ENCODE data around the gene PPP1R26. TPM values are rescaled to one million over a fixed set of nuclear protein-coding genes. Genes with fewer than 3 reads are reported as not detected.

Gene PPP1R26
- polyA plus RNA-seq, 2 donors, result 4.7 to 6.4 TPM

- peaks cover 6 to 10% of the 10 kb centered on the region in 2 donors for H3K4me1 ChIP-seq (ENCODE audit: control insufficient read depth in 2 of 2, insufficient read depth in 2 of 2, low read length in 1 of 2)
- H3K27ac ChIP-seq (ENCODE audit: low read depth in 2 of 2, low read length in 1 of 2), result no peak overlapping the region
Measured at GRCh38 chr9:135502168-135502872, 22.7 kb downstream of the PPP1R26 start.

GRCh38 chr9:135502873-135503321 lies 23.3 kb downstream of the PPP1R26 start:
- Histone ChIP-seq H3K27me3 (ENCODE audit: control insufficient read depth in 1 of 2, insufficient read depth in 2 of 2, low read length in 2 of 2) (no peaks in the 10 kb centered on the region), H3K4me1 (ENCODE audit: control insufficient read depth in 2 of 2, insufficient read depth in 2 of 2, low read length in 1 of 2) (peaks cover 6 to 10% of the 10 kb centered on the region in 2 donors), H3K9me3 (ENCODE audit: control insufficient read depth in 2 of 2, insufficient read depth in 1 of 2, low read depth in 1 of 2, low read length in 1 of 2) (no peaks in the 10 kb centered on the region), H3K4me3 (ENCODE audit: low read depth in 1 of 2, low read length in 2 of 2) (no peak overlapping the region), H3K36me3 (ENCODE audit: control insufficient read depth in 2 of 2, insufficient read depth in 2 of 2, low read length in 1 of 2) (peaks cover 6 to 23% of the 10 kb centered on the region in 2 donors), H3K27ac (ENCODE audit: low read depth in 2 of 2, low read length in 1 of 2) (no peak overlapping the region)
- WGBS, 2 donors, result 90 to 92% methylated on average over 16 of the region's 16 CpGs

More at GRCh38 chr9:135502168-135502872, 22.7 kb downstream of the PPP1R26 start:
- no peaks in the 10 kb centered on the region for H3K27me3 ChIP-seq (ENCODE audit: control insufficient read depth in 1 of 2, insufficient read depth in 2 of 2, low read length in 2 of 2)
- H3K4me3 ChIP-seq (ENCODE audit: low read depth in 1 of 2, low read length in 2 of 2), result no peak overlapping the region
- H3K9me3 ChIP-seq (ENCODE audit: control insufficient read depth in 2 of 2, insufficient read depth in 1 of 2, low read depth in 1 of 2, low read length in 1 of 2), result no peaks in the 10 kb centered on the region
- WGBS, 2 donors, result 86 to 90% methylated on average over 15 of the region's 15 CpGs
- peaks cover 6 to 23% of the 10 kb centered on the region in 2 donors for H3K36me3 ChIP-seq (ENCODE audit: control insufficient read depth in 2 of 2, insufficient read depth in 2 of 2, low read length in 1 of 2)

GRCh38 chr9:135503371-135504261 lies 24.0 kb downstream of the PPP1R26 start:
- peaks cover 0 to under 1% of the 10 kb centered on the region in 2 donors for H3K9me3 ChIP-seq (ENCODE audit: control insufficient read depth in 2 of 2, insufficient read depth in 1 of 2, low read depth in 1 of 2, low read length in 1 of 2)
- 90 to 91% methylated on average over 41 of the region's 41 CpGs for WGBS, 2 donors
- H3K4me1 ChIP-seq (ENCODE audit: control insufficient read depth in 2 of 2, insufficient read depth in 2 of 2, low read length in 1 of 2), result peaks cover 6 to 10% of the 10 kb centered on the region in 2 donors
- H3K27ac ChIP-seq (ENCODE audit: low read depth in 2 of 2, low read length in 1 of 2), result no peak overlapping the region
- H3K4me3 ChIP-seq (ENCODE audit: low read depth in 1 of 2, low read length in 2 of 2), result no peak overlapping the region
- H3K36me3 ChIP-seq (ENCODE audit: control insufficient read depth in 2 of 2, insufficient read depth in 2 of 2, low read length in 1 of 2), result peaks cover 6 to 23% of the 10 kb centered on the region in 2 donors
- no peaks in the 10 kb centered on the region for H3K27me3 ChIP-seq (ENCODE audit: control insufficient read depth in 1 of 2, insufficient read depth in 2 of 2, low read length in 2 of 2)

GRCh38 chr9:135504262-135505243 lies 25.0 kb downstream of the PPP1R26 start:
- 66 to 68% methylated on average over 21 of the region's 21 CpGs for whole genome bisulfite sequencing, 2 donors
- Histone ChIP-seq H3K4me3 (ENCODE audit: low read depth in 1 of 2, low read length in 2 of 2) (no peak overlapping the region), H3K27me3 (ENCODE audit: control insufficient read depth in 1 of 2, insufficient read depth in 2 of 2, low read length in 2 of 2) (no peaks in the 10 kb centered on the region), H3K36me3 (ENCODE audit: control insufficient read depth in 2 of 2, insufficient read depth in 2 of 2, low read length in 1 of 2) (peaks cover 6 to 23% of the 10 kb centered on the region in 2 donors), H3K9me3 (ENCODE audit: control insufficient read depth in 2 of 2, insufficient read depth in 1 of 2, low read depth in 1 of 2, low read length in 1 of 2) (peaks cover 0 to 3% of the 10 kb centered on the region in 2 donors), H3K27ac (ENCODE audit: low read depth in 2 of 2, low read length in 1 of 2) (no peak overlapping the region), H3K4me1 (ENCODE audit: control insufficient read depth in 2 of 2, insufficient read depth in 2 of 2, low read length in 1 of 2) (peaks cover 6 to 10% of the 10 kb centered on the region in 2 donors)

- Histone ChIP-seq H3K27me3 (ENCODE audit: control insufficient read depth in 1 of 2, insufficient read depth in 2 of 2, low read length in 2 of 2) (no peaks in the 10 kb centered on the region), H3K36me3 (ENCODE audit: control insufficient read depth in 2 of 2, insufficient read depth in 2 of 2, low read length in 1 of 2) (peaks cover 6 to 23% of the 10 kb centered on the region in 2 donors), H3K4me1 (ENCODE audit: control insufficient read depth in 2 of 2, insufficient read depth in 2 of 2, low read length in 1 of 2) (peaks cover 6 to 10% of the 10 kb centered on the region in 2 donors), H3K4me3 (ENCODE audit: low read depth in 1 of 2, low read length in 2 of 2) (no peak overlapping the region), H3K9me3 (ENCODE audit: control insufficient read depth in 2 of 2, insufficient read depth in 1 of 2, low read depth in 1 of 2, low read length in 1 of 2) (peaks cover 0 to 3% of the 10 kb centered on the region in 2 donors), H3K27ac (ENCODE audit: low read depth in 2 of 2, low read length in 1 of 2) (no peak overlapping the region)
- 84 to 86% methylated on average over 22 to 24 of the region's 24 CpGs for WGBS, 2 donors
Measured at GRCh38 chr9:135505406-135506187, 26.0 kb downstream of the PPP1R26 start.

- Histone ChIP-seq H3K27me3 (ENCODE audit: control insufficient read depth in 1 of 2, insufficient read depth in 2 of 2, low read length in 2 of 2) (no peaks in the 10 kb centered on the region), H3K4me3 (ENCODE audit: low read depth in 1 of 2, low read length in 2 of 2) (no peak overlapping the region), H3K9me3 (ENCODE audit: control insufficient read depth in 2 of 2, insufficient read depth in 1 of 2, low read depth in 1 of 2, low read length in 1 of 2) (peaks cover 0 to 3% of the 10 kb centered on the region in 2 donors), H3K4me1 (ENCODE audit: control insufficient read depth in 2 of 2, insufficient read depth in 2 of 2, low read length in 1 of 2) (peaks cover 3 to 6% of the 10 kb centered on the region in 2 donors), H3K27ac (ENCODE audit: low read depth in 2 of 2, low read length in 1 of 2) (no peak overlapping the region), H3K36me3 (ENCODE audit: control insufficient read depth in 2 of 2, insufficient read depth in 2 of 2, low read length in 1 of 2) (peaks cover 6 to 23% of the 10 kb centered on the region in 2 donors)
- WGBS, 2 donors, result 63 to 71% methylated on average over 12 to 14 of the region's 14 CpGs
Measured at GRCh38 chr9:135506327-135507103, 26.9 kb downstream of the PPP1R26 start.

- H3K36me3 ChIP-seq (ENCODE audit: control insufficient read depth in 2 of 2, insufficient read depth in 2 of 2, low read length in 1 of 2), result peaks cover 6 to 23% of the 10 kb centered on the region in 2 donors
- 84 to 87% methylated on average over 22 to 23 of the region's 23 CpGs for WGBS, 2 donors
- H3K9me3 ChIP-seq (ENCODE audit: control insufficient read depth in 2 of 2, insufficient read depth in 1 of 2, low read depth in 1 of 2, low read length in 1 of 2), result peaks cover 0 to 3% of the 10 kb centered on the region in 2 donors
- no peak overlapping the region for H3K27ac ChIP-seq (ENCODE audit: low read depth in 2 of 2, low read length in 1 of 2)
- H3K4me3 ChIP-seq (ENCODE audit: low read depth in 1 of 2, low read length in 2 of 2), result no peak overlapping the region
- no peaks in the 10 kb centered on the region for H3K27me3 ChIP-seq (ENCODE audit: control insufficient read depth in 1 of 2, insufficient read depth in 2 of 2, low read length in 2 of 2)
- H3K4me1 ChIP-seq (ENCODE audit: control insufficient read depth in 2 of 2, insufficient read depth in 2 of 2, low read length in 1 of 2), result peaks cover 0 to 5% of the 10 kb centered on the region in 2 donors
Measured at GRCh38 chr9:135507104-135508035, 27.8 kb downstream of the PPP1R26 start.

All from esophagus (tissue), 2 donors.